22Rv1 (cell line): ENCODE results near the gene ZNF594.
A peak's percentile ranks its signal among the peaks of the same experiment; 100 is the strongest.

Experiments used
- CTCF ChIP-seq: fragments of 450-650 bp; IDR thresholded peaks from 2 replicates; pipeline ENCODE4 v1.5.1; 2017; ENCODE audit warnings: mild to moderate bottlenecking
- ZFX ChIP-seq: fragments of 450-650 bp; IDR thresholded peaks from 2 replicates; pipeline ENCODE4 v1.6.1; 2017; ENCODE audit warnings: antibody characterized with exemption, borderline replicate concordance

- TF ChIP-seq CTCF: peak; percentile 81
- no peak for TF ChIP-seq ZFX
Measured at GRCh38 chr17:5237541-5238016, 45.9 kb upstream of the ZNF594 start.
